C4-2B (cell line): Measurements from ENCODE around the gene CIBAR2.

Experiments used
- H3K27ac ChIP-seq: fragments of 450-650 bp; 2 replicates; pipeline ENCODE4 v1.5.1; 2017
- CTCF ChIP-seq: fragments of 450-650 bp; conservative IDR thresholded peaks from 2 replicates; pipeline ENCODE4 v1.5.1; 2017; ENCODE audit warnings: mild to moderate bottlenecking
- ZFX ChIP-seq: fragments of 450-650 bp; IDR thresholded peaks from 2 replicates; pipeline ENCODE4 v1.6.1; 2017

Gene CIBAR2

GRCh38 chr16:85132456-85133289, 20.4 kb upstream of the CIBAR2 start:
- TF ChIP-seq ZFX (no peak), CTCF (no peak)
- H3K27ac ChIP-seq = no peak overlapping the region

- H3K27ac ChIP-seq = no peak overlapping the region
- no peak for TF ChIP-seq ZFX
- no peak for TF ChIP-seq CTCF
Measured at GRCh38 chr16:85130705-85131028, 18.4 kb upstream of the CIBAR2 start.

GRCh38 chr16:85129876-85130704, 17.8 kb upstream of the CIBAR2 start:
- TF ChIP-seq CTCF = no peak
- TF ChIP-seq ZFX = no peak
- no peak overlapping the region for H3K27ac ChIP-seq

GRCh38 chr16:85128079-85128837, 16.0 kb upstream of the CIBAR2 start:
- TF ChIP-seq ZFX = no peak
- no peak for TF ChIP-seq CTCF
- H3K27ac ChIP-seq = no peak overlapping the region

GRCh38 chr16:85127379-85127723, 15.1 kb upstream of the CIBAR2 start:
- no peak for TF ChIP-seq ZFX
- no peak for TF ChIP-seq CTCF
- H3K27ac ChIP-seq = no peak overlapping the region

GRCh38 chr16:85126705-85127378, 14.6 kb upstream of the CIBAR2 start:
- H3K27ac ChIP-seq = no peak overlapping the region
- TF ChIP-seq ZFX = no peak
- no peak for TF ChIP-seq CTCF
